ENCODE results near the gene OR1D2. TPM values are rescaled to one million over a fixed set of nuclear protein-coding genes. Genes with fewer than 3 reads are reported as not detected.
"Not testable (repeated sequence)": the region's sequence is repeated elsewhere in the genome, so short reads cannot be mapped to it uniquely, and the experiment has no call there.

The OR1D2 gene
- not detected for total RNA-seq
- long read RNA-seq, donor 1, result 0 reads
- long read RNA-seq, donor 2, result 0 reads

DNA sequence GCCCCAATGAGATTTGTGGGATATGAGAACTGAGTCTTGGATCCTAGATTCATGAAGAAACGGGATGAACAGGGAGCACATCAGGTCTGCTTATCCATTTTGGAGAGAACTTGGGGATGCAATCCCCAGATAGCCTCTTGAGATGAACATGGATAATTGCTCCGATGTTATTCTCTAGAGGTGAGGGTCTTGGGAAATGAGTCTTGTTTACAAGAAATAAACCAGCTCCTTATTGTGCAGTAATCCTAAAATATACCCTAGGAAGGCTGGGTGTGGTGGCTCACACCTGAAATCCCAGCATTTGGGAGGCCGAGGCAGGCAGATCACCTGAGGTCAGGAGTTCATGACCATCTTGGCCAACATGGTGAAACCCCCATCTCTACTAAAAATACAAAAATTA lies at the start of gene OR1D2:
TSS of gene OR1D2 (minus strand) at position 101 of the 400 bp plus-strand sequence. CDS start 11,426 bp downstream, outside the sequence.
- DNase-seq (ENCODE audit: low spot score), result no peak
- intact Hi-C loops (cut with DNase I), result no loop called here

DNA sequence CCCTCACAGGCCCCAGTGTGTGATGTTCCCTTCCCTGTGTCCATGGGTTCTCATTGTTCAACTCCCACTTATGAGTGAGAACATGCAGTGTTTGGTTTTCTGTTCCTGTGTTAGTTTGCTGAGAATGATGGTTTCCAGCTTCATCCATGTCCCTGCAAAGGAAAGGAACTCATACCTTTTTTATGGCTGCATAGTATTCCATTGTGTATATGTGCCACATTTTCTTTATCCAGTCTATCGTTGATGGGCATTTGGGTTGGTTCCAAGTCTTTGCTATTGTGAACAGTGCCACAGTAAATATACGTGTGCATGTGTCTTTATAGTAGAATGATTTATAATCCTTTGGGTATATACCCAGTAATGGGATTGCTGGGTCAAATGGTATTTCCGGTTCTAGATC lies 33.3 kb upstream of the OR1D2 start:
- DNase-seq (ENCODE audit: low spot score); intact Hi-C loops (cut with DNase I): not testable (repeated sequence)

DNA sequence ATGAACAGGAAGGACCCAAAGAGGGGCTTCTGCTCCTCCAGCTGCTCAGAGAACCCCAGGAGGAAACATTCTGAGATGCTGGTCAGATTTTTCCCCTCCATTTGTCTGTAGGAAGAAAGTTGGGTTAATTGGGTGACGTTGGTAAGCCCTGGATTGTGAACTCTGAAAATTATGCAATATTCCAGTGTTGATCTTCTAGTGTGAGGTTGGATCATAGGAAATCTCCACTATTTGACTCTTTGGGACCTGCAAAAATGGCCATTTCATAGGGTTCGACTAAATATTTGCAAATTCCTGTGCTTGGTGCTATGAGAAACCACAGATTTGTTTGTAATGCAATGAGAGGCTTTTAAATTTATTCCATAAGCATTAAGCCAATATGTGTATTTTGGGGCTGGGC lies 23.2 kb upstream of the OR1D2 start, which contains the start of gene OR1G1:
TSS of gene OR1G1 (minus strand) at position 101 of the 400 bp plus-strand sequence. CDS start at position 101, 0 bp downstream.
- intact Hi-C loops (cut with DNase I), result no loop called here
- no peak for DNase-seq (ENCODE audit: low spot score)

- DNase-seq (ENCODE audit: low spot score); intact Hi-C loops (cut with DNase I): not testable (repeated sequence)
These were observed 30.4 kb downstream of the OR1D2 start for GRCh38 chr17:3073850-3074249.

DNA sequence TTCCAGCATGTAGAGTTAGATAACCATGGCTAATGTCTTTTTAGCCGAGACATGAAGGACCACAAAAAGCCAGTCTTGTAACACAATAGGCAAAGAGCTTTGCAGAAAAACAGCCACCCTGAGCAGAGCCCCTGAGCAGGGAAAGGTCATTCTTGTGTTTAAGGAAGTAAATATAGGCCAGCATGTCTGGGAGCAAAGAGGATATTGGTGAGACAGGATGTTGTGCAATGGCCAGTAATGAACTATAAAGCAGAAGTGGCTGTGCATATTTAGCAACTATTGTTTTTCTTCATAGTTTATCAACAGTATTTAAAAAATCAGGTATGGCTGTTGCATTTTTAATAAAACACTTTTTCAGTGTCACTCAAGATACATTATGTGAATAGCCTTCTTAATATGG lies 39.0 kb downstream of the OR1D2 start:
- DNase-seq (ENCODE audit: low spot score); intact Hi-C loops (cut with DNase I): not testable (repeated sequence)

GRCh38 chr17:3063507-3063906 lies 40.7 kb downstream of the OR1D2 start, which contains the start of gene OR1D5:
OR1D5 (minus strand) TSS chr17:3063607; CDS start chr17:3063607, 0 bp downstream.
- not testable (repeated sequence) for DNase-seq (ENCODE audit: low spot score)

DNA sequence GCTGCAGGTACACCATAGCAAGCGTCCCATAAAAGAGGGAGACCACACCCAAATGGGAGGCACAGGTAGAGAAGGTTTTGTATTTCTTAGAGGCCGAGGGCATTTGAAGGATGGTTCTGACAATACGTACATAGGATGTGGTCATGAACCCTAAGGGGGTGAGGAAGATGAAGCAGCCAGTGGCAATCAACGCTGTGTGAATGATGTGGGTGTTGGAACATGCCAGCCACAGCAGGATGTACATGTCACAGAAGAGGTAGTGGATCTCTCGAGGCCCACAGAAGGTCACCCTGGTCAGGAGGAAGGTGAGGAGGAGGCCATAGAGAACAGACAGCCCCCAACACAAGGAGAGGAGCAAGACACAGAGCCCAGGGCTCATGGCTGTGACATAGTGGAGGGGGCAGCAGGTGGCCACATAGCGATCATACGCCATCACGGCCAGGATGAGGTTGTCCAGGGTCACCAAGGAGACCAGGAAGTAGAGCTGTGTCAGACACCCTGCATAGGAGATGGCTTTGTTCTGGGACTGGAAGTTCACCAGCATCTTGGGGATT lies 41.3 kb downstream of the OR1D2 start:
- DNase-seq (ENCODE audit: low spot score); intact Hi-C loops (cut with DNase I): not testable (repeated sequence)

More at GRCh38 chr17:3063507-3063906, 40.7 kb downstream of the OR1D2 start, which contains the start of gene OR1D5:
- intact Hi-C loops (cut with DNase I), result not testable (repeated sequence)

DNA sequence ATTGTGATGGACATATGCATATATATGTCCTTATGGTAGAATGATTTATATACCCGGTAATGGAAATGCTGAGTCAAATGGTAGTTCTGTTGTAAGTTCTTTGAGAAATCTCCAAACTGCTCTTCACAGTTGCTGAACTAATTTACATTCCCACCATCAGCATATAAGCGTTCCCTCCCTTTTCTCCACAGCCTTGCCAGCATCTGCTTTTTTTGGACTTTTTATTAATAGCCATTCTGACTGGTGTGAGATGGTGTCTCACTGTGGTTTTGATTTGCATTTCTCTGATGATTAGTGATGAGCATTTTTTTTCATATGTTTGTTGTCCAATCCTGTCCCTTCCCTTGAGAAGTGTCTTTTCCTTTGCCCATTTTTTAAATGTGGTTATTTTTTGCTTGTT lies 49.4 kb downstream of the OR1D2 start:
- DNase-seq (ENCODE audit: low spot score); intact Hi-C loops (cut with DNase I): not testable (repeated sequence)

- no peak for DNase-seq (ENCODE audit: low spot score)
- intact Hi-C loops (cut with DNase I), result no loop called here
These were observed 54.4 kb downstream of the OR1D2 start for GRCh38 chr17:3049705-3050295.

- intact Hi-C loops (cut with DNase I), result no loop called here
- DNase-seq (ENCODE audit: low spot score), result peak; percentile 98
These were observed 55.3 kb downstream of the OR1D2 start for GRCh38 chr17:3048727-3049471.

DNA sequence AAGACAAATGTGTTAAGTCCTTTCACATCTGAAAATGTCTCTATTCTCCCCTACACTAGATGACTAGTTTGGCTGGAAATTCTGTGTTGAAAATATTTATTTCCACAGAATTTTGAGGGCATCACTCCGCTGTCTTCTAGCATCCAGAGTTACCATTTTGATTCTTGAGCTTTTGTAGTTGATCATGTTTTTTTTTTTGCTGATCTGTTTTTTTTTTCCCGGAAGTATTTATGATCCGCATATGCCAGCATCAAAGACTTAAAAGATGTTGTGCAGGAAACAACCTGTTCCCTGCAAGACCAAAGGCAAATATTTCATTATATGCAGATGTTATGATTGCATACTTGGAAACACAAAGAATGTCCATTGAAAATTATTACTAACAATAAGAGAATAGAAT lies 57.5 kb downstream of the OR1D2 start:
- DNase-seq (ENCODE audit: low spot score), result no peak
- intact Hi-C loops (cut with DNase I), result no loop called here

DNA sequence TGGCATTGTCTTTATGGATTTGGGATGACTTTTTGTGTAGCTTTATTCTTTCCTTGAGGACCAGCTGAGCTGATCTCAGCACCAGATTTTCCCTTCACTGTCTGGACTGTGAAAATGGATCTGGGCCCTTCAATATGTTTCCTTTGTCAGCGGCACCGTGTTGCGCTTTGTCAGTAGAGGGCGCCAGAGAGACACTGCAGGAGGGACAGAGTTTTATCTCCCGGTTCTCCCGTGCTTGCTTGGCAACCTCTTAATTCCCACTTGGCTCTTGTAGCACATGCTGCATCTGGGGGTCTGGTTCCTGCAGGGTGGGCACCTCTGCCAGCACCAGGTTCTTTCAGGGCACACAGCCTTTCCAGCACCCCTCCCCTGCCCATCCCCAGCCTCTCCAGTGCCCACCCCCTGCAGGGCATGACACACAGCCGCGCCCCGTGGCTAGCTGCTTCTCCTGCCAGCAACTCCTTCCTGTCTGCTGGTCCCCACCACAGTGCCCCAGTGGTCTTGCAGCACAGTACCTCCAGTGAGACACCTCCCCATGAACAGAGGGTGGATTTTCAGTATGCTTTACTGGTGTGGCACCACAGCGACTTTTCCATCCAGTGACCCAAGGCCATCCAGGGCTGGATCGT lies 60.4 kb downstream of the OR1D2 start:
- DNase-seq (ENCODE audit: low spot score), result no peak
- intact Hi-C loops (cut with DNase I), result no loop called here

DNA sequence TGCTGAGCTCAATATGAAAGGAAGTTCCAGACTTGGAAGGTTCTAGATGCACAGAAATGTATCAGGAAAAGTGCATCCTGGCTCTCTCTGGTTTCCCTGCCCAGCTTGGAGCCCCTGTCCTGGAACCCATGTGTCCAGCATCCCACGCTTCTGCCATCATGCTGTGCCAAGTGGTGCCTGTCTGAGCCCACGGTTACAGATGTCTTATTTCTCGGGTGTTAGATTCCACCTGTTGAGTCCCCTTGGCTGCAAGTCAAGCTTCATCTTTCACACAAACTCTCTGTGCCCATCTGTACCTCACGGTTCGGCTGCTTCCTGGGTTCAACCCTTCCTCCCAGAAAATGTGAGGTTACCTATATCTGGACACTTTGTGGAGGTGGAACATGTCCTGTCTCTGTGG lies 63.3 kb downstream of the OR1D2 start:
- DNase-seq (ENCODE audit: low spot score), result no peak
- intact Hi-C loops (cut with DNase I), result no loop called here

DNA sequence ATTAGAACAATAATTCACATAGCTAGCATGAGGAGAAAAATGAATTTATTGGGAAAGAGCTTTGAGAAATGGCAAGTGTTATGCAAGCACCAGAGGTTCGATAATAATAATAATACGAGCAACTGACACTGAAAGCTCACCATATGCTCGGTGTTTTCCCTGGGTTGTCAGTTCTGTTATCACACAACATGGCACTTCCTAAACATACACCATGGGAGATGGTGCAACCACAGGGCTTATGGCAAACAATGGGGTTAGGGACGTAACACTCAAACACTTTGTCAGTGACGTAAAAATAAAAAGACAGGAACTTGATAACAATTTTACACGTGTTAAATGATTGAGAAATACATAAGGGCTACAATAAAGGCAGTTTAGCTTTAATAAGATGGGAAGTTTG lies 64.5 kb downstream of the OR1D2 start:
- DNase-seq (ENCODE audit: low spot score), result no peak
- intact Hi-C loops (cut with DNase I), result no loop called here

DNA sequence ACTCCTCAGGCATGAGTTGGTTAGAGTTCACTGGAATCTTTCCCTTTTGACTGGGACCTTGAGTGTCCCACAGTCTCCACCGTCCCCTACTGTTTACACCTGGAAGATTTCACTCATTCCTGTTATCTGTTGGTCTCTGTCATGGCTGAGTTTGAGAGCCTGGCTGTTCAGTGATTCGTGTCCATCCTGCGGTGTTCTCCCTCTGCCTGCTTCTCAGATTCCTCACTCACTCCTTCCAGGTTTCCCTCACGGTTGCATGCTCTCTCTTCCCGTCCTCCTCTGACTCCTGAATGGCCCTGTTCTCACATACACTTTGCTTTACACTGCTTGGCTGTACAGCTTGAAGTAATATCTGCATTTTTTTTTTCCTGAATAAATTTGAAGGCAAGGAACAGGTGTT lies 65.3 kb downstream of the OR1D2 start:
- intact Hi-C loops (cut with DNase I), result no loop called here
- DNase-seq (ENCODE audit: low spot score), result no peak

Other genes with a start within 250 kb of the OR1D2 start
- not detected for gene OR1D5, start 40.8 kb downstream of the OR1D2 start, total RNA-seq
- not detected for gene OR1G1, start 23.1 kb upstream of the OR1D2 start, total RNA-seq
- gene OR1A2, start 93.1 kb upstream of the OR1D2 start, total RNA-seq, result not detected
- not detected for gene OR1A1, start 103.2 kb upstream of the OR1D2 start, total RNA-seq
- gene OR3A1, start 193.9 kb upstream of the OR1D2 start, total RNA-seq, result not detected